Calu3 (cell line): ENCODE measurements around the gene TSSK2. TPM values are rescaled to one million over a fixed set of nuclear protein-coding genes. Genes with fewer than 3 reads are reported as not detected.

Source experiments
- BruUV-seq: library from RNA; stranded (reverse); fragments of 400-500 nt; replicated peaks from 2 replicates; lab custom pipeline; 2021; lab: Mats Ljungman, UMichigan
- CTCF ChIA-PET: fragments of 300-600 bp; sonication (Branson Sonifier 250); formaldehyde crosslinking; loops from one replicate; lab custom pipeline; 2022; ENCODE audit warnings: antibody characterized with exemption; lab: Charles Lee
- DNase-seq: peaks from one replicate; pipeline ENCODE4 v3.0.0; 2022
- H3K27ac Mint-ChIP-seq: one replicate; pipeline ENCODE4 v1.8.0; 2022; ENCODE audit warnings: mixed read lengths; ENCODE audit not compliant: unreplicated experiment
- H3K27me3 Mint-ChIP-seq: one replicate; pipeline ENCODE4 v1.8.0; 2022; ENCODE audit warnings: mixed read lengths; ENCODE audit not compliant: unreplicated experiment
- H3K36me3 Mint-ChIP-seq: one replicate; pipeline ENCODE4 v1.8.0; 2022; ENCODE audit warnings: mild to moderate bottlenecking, moderate library complexity, mixed read lengths; ENCODE audit not compliant: insufficient read depth, unreplicated experiment
- H3K4me1 Mint-ChIP-seq: one replicate; pipeline ENCODE4 v1.8.0; 2022; ENCODE audit warnings: mild to moderate bottlenecking, low read depth, mixed read lengths; ENCODE audit not compliant: unreplicated experiment
- H3K4me3 Mint-ChIP-seq: one replicate; pipeline ENCODE4 v1.8.0; 2022; ENCODE audit warnings: mild to moderate bottlenecking, low read depth, moderate library complexity, mixed read lengths; ENCODE audit not compliant: unreplicated experiment
- H3K9me3 Mint-ChIP-seq: one replicate; pipeline ENCODE4 v1.8.0; 2022; ENCODE audit warnings: low read depth, mixed read lengths; ENCODE audit not compliant: unreplicated experiment
- CTCF ChIP-seq: fragments of 200-600 bp; IDR thresholded peaks from one replicate; pipeline ENCODE4 v1.8.0; 2022; ENCODE audit warnings: antibody characterized with exemption; ENCODE audit not compliant: unreplicated experiment
- intact Hi-C: fragments of 100-400 bp; cut with micrococcal nuclease; formaldehyde crosslinking; loops from one replicate; pipeline ENCODE4 v1.10.0; 2022; ENCODE audit not compliant: unreplicated experiment
- total RNA-seq: library from RNA; stranded (reverse); gene quantifications from 2 replicates; pipeline ENCODE4 v1.2.3, GENCODE V29; 2022

Gene TSSK2
- total RNA-seq, 1 experiment from 2014 or later: not detected

GRCh38 chr22:19133561-19133960, 2.5 kb downstream of the TSSK2 start:
- DNase-seq: no peak
- H3K27ac Mint-ChIP-seq: no peak overlapping the region
- peaks cover 31% of the 10 kb centered on the region for H3K36me3 Mint-ChIP-seq
- no peaks in the 10 kb centered on the region for H3K27me3 Mint-ChIP-seq
- H3K9me3 Mint-ChIP-seq: no peaks in the 10 kb centered on the region
- CTCF ChIA-PET: interaction anchor here (0.6 to 0.7 kb wide), 2 partner anchors 22 to 24 kb away, joined by 3 read pairs; no protein-coding TSS in a partner anchor
- intact Hi-C loops: no loop called here
- no TSS peak for BruUV-seq
- no peaks in the 10 kb centered on the region for H3K4me1 Mint-ChIP-seq
- no peak for TF ChIP-seq CTCF
- no peak overlapping the region for H3K4me3 Mint-ChIP-seq

- BruUV-seq: no TSS peak
- Mint-ChIP-seq H3K9me3 (no peaks in the 10 kb centered on the region), H3K36me3 (peaks cover 31% of the 10 kb centered on the region), H3K4me3 (no peak overlapping the region), H3K4me1 (no peaks in the 10 kb centered on the region), H3K27ac (no peak overlapping the region), H3K27me3 (no peaks in the 10 kb centered on the region)
- DNase-seq: no peak
- intact Hi-C loops: no loop called here
- CTCF ChIA-PET: interaction anchor here (0.6 kb wide), 1 partner anchor 24 kb away, joined by 3 read pairs; no protein-coding TSS in a partner anchor
- TF ChIP-seq CTCF: no peak
These were observed 3.2 kb downstream of the TSSK2 start for GRCh38 chr22:19134176-19134831.

- TF ChIP-seq CTCF: no peak
- H3K27ac Mint-ChIP-seq: no peak overlapping the region
- intact Hi-C loops: no loop called here
- peaks cover 31% of the 10 kb centered on the region for H3K36me3 Mint-ChIP-seq
- no peak for DNase-seq
- CTCF ChIA-PET: interaction anchor here (1.0 kb wide), 1 partner anchor 13 kb away, joined by 4 read pairs; no protein-coding TSS in a partner anchor
- H3K9me3 Mint-ChIP-seq: no peaks in the 10 kb centered on the region
- BruUV-seq: no TSS peak
- no peaks in the 10 kb centered on the region for H3K27me3 Mint-ChIP-seq
- H3K4me3 Mint-ChIP-seq: no peak overlapping the region
- no peaks in the 10 kb centered on the region for H3K4me1 Mint-ChIP-seq
These were observed 3.8 kb downstream of the TSSK2 start for GRCh38 chr22:19134874-19135273.

GRCh38 chr22:19136915-19137314, 5.8 kb downstream of the TSSK2 start:
- Mint-ChIP-seq H3K4me1 (no peaks in the 10 kb centered on the region), H3K36me3 (peaks cover 31% of the 10 kb centered on the region), H3K27me3 (no peaks in the 10 kb centered on the region), H3K27ac (peak overlapping the region; percentile 47), H3K4me3 (no peak overlapping the region), H3K9me3 (no peaks in the 10 kb centered on the region)
- DNase-seq: no peak
- intact Hi-C loops: no loop called here
- BruUV-seq: no TSS peak
- CTCF ChIA-PET: no interaction called here
- no peak for TF ChIP-seq CTCF
